HepG2 (cell line): ENCODE results near the gene ESPN. TPM values are rescaled to one million over a fixed set of nuclear protein-coding genes. Genes with fewer than 3 reads are reported as not detected.

Experiments used
- BHLHE40 ChIP-seq: IDR thresholded peaks from 2 replicates; pipeline ENCODE4 v1.6.1; 2011; ENCODE audit warnings: low read length, improper control_type of control experiment
- SCMH1 ChIP-seq: sonication (generic); formaldehyde crosslinking; IDR thresholded peaks from 2 replicates; pipeline ENCODE4 v1.9.0; 2021; ENCODE audit warnings: missing genetic modification reagents, mild to moderate bottlenecking, borderline replicate concordance
- ZNF460 ChIP-seq: sonication (generic); formaldehyde crosslinking; IDR thresholded peaks from 2 replicates; pipeline ENCODE4 v1.5.1; 2020; ENCODE audit warnings: missing genetic modification reagents, mild to moderate bottlenecking, borderline replicate concordance
- ZNF7 ChIP-seq: IDR thresholded peaks from 2 replicates; pipeline ENCODE4 v1.6.1; 2016; ENCODE audit warnings: missing biosample characterization, missing genetic modification reagents
- ZNF720 ChIP-seq: sonication (generic); formaldehyde crosslinking; IDR thresholded peaks from 2 replicates; pipeline ENCODE4 v1.4.0; 2020; ENCODE audit warnings: missing genetic modification reagents
- ZNF761 ChIP-seq: sonication (generic); formaldehyde crosslinking; conservative IDR thresholded peaks from 2 replicates; pipeline ENCODE4 v1.4.0; 2020; ENCODE audit warnings: mild to moderate bottlenecking, missing genetic modification reagents
- ZNF781 ChIP-seq: sonication (generic); formaldehyde crosslinking; IDR thresholded peaks from 2 replicates; pipeline ENCODE4 v1.5.1; 2020; ENCODE audit warnings: borderline replicate concordance, mild to moderate bottlenecking, missing genetic modification reagents; ENCODE audit errors: not compliant biosample characterization
- ZSCAN20 ChIP-seq: sonication (generic); formaldehyde crosslinking; IDR thresholded peaks from 2 replicates; pipeline ENCODE4 v1.4.0; 2020; ENCODE audit warnings: missing genetic modification reagents, mild to moderate bottlenecking, borderline replicate concordance
- polyA plus RNA-seq, 8 experiments: library from polyadenylated mRNA; depleted of rRNA in 3 of 8; stranded (reverse) in 7 of 8; unstranded in 1 of 8; fragments of >200 nt; fragmentation: Illumina TruSeq in 4 of 8; extraction: Trizol in 4 of 8; gene quantifications; 2 replicates each; pipeline versions ENCODE4 v1.2.1 to v1.2.3, GENCODE V29; 2011 to 2016; ENCODE audit warnings: low read depth in 4 of 8, missing spikeins in 1 of 8, mixed read lengths in 1 of 8; ENCODE audit not compliant: insufficient read depth in 1 of 8
- total RNA-seq, 5 experiments: library from RNA; depleted of rRNA; stranded (reverse); fragments of >200 nt; fragmentation: Illumina TruSeq; extraction: Trizol; gene quantifications; 2 replicates each; pipeline ENCODE4 v1.2.3, GENCODE V29; 2016; ENCODE audit warnings: low read depth in 1 of 5
- TF ChIP-seq, protein P1 (sequence below): IDR thresholded peaks from 2 replicates; pipeline ENCODE4 v1.6.1; 2016; ENCODE audit warnings: low read depth, missing genetic modification reagents, missing compliant biosample characterization
- TF ChIP-seq, protein P2 (sequence below): sonication (generic); formaldehyde crosslinking; IDR thresholded peaks from 2 replicates; pipeline ENCODE4 v1.5.1; 2020; ENCODE audit warnings: mild to moderate bottlenecking, missing genetic modification reagents, moderate library complexity
- TF ChIP-seq, protein P3 (sequence below): sonication (generic); formaldehyde crosslinking; IDR thresholded peaks from 2 replicates; pipeline ENCODE4 v1.5.1; 2020; ENCODE audit warnings: missing genetic modification reagents, mild to moderate bottlenecking, borderline replicate concordance
- TF ChIP-seq, protein P4 (sequence below): sonication (generic); formaldehyde crosslinking; IDR thresholded peaks from 2 replicates; pipeline ENCODE4 v1.5.0; 2020; ENCODE audit warnings: mild to moderate bottlenecking, missing genetic modification reagents, moderate library complexity
- TF ChIP-seq, protein P5 (sequence below): sonication (generic); formaldehyde crosslinking; IDR thresholded peaks from 2 replicates; pipeline ENCODE4 v1.4.0; 2020; ENCODE audit warnings: missing genetic modification reagents, borderline replicate concordance

The ESPN gene
- total and polyA plus RNA-seq, 2 of the 13 experiments (the other 11 are each of a cell fraction or from before 2014, with no cell fraction given), result 48.6 to 54.2 TPM

DNA sequence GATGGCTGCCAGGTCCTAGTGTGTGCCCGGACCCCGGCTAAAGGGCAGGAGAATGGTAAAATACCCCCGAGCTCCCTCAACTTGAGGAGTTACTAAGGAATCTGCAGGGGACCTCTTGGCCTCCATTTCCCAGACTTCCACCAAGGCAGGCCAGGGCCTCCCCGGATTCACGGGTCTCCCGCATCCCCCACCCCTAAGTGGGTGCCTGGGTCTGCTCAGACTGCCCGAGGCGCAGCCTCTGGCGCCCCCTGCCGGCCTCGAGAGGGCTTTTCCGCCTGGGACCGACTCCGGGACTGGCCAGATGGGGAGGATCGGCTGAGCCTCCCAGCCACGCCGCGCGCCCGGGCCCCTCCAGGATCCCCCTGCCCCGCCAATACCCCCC is 65.2 kb downstream of the ESPN start (continued):
- TF ChIP-seq, protein P1, sequence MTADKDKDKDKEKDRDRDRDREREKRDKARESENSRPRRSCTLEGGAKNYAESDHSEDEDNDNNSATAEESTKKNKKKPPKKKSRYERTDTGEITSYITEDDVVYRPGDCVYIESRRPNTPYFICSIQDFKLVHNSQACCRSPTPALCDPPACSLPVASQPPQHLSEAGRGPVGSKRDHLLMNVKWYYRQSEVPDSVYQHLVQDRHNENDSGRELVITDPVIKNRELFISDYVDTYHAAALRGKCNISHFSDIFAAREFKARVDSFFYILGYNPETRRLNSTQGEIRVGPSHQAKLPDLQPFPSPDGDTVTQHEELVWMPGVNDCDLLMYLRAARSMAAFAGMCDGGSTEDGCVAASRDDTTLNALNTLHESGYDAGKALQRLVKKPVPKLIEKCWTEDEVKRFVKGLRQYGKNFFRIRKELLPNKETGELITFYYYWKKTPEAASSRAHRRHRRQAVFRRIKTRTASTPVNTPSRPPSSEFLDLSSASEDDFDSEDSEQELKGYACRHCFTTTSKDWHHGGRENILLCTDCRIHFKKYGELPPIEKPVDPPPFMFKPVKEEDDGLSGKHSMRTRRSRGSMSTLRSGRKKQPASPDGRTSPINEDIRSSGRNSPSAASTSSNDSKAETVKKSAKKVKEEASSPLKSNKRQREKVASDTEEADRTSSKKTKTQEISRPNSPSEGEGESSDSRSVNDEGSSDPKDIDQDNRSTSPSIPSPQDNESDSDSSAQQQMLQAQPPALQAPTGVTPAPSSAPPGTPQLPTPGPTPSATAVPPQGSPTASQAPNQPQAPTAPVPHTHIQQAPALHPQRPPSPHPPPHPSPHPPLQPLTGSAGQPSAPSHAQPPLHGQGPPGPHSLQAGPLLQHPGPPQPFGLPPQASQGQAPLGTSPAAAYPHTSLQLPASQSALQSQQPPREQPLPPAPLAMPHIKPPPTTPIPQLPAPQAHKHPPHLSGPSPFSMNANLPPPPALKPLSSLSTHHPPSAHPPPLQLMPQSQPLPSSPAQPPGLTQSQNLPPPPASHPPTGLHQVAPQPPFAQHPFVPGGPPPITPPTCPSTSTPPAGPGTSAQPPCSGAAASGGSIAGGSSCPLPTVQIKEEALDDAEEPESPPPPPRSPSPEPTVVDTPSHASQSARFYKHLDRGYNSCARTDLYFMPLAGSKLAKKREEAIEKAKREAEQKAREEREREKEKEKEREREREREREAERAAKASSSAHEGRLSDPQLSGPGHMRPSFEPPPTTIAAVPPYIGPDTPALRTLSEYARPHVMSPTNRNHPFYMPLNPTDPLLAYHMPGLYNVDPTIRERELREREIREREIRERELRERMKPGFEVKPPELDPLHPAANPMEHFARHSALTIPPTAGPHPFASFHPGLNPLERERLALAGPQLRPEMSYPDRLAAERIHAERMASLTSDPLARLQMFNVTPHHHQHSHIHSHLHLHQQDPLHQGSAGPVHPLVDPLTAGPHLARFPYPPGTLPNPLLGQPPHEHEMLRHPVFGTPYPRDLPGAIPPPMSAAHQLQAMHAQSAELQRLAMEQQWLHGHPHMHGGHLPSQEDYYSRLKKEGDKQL (CRISPR knock-in tag), result no peak
- TF ChIP-seq, protein P2, sequence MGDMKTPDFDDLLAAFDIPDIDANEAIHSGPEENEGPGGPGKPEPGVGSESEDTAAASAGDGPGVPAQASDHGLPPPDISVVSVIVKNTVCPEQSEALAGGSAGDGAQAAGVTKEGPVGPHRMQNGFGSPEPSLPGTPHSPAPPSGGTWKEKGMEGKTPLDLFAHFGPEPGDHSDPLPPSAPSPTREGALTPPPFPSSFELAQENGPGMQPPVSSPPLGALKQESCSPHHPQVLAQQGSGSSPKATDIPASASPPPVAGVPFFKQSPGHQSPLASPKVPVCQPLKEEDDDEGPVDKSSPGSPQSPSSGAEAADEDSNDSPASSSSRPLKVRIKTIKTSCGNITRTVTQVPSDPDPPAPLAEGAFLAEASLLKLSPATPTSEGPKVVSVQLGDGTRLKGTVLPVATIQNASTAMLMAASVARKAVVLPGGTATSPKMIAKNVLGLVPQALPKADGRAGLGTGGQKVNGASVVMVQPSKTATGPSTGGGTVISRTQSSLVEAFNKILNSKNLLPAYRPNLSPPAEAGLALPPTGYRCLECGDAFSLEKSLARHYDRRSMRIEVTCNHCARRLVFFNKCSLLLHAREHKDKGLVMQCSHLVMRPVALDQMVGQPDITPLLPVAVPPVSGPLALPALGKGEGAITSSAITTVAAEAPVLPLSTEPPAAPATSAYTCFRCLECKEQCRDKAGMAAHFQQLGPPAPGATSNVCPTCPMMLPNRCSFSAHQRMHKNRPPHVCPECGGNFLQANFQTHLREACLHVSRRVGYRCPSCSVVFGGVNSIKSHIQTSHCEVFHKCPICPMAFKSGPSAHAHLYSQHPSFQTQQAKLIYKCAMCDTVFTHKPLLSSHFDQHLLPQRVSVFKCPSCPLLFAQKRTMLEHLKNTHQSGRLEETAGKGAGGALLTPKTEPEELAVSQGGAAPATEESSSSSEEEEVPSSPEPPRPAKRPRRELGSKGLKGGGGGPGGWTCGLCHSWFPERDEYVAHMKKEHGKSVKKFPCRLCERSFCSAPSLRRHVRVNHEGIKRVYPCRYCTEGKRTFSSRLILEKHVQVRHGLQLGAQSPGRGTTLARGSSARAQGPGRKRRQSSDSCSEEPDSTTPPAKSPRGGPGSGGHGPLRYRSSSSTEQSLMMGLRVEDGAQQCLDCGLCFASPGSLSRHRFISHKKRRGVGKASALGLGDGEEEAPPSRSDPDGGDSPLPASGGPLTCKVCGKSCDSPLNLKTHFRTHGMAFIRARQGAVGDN, result no peak
- TF ChIP-seq, protein P3, sequence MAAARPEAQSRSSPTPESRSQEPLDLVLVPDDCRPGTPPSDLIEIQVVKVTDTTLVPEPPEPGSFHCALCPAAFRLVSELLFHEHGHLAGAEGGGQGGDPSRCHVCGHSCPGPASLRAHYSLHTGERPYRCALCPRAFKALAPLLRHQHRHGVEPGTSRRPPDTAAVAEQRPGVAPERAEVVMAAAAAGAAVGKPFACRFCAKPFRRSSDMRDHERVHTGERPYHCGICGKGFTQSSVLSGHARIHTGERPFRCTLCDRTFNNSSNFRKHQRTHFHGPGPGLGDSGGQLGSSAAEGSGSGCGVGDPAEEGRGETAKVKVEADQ (CRISPR knock-in tag), result no peak
- no peak for TF ChIP-seq ZNF720
- no peak for TF ChIP-seq ZNF460 (CRISPR knock-in tag)
- TF ChIP-seq, protein P4, sequence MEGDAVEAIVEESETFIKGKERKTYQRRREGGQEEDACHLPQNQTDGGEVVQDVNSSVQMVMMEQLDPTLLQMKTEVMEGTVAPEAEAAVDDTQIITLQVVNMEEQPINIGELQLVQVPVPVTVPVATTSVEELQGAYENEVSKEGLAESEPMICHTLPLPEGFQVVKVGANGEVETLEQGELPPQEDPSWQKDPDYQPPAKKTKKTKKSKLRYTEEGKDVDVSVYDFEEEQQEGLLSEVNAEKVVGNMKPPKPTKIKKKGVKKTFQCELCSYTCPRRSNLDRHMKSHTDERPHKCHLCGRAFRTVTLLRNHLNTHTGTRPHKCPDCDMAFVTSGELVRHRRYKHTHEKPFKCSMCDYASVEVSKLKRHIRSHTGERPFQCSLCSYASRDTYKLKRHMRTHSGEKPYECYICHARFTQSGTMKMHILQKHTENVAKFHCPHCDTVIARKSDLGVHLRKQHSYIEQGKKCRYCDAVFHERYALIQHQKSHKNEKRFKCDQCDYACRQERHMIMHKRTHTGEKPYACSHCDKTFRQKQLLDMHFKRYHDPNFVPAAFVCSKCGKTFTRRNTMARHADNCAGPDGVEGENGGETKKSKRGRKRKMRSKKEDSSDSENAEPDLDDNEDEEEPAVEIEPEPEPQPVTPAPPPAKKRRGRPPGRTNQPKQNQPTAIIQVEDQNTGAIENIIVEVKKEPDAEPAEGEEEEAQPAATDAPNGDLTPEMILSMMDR (CRISPR knock-in tag), result peak; percentile 92
- 0 out of 2 replicates have a peak, but pooled peaks have one; percentile 15 for TF ChIP-seq ZSCAN20 (CRISPR knock-in tag)
- no peak for TF ChIP-seq ZNF781 (CRISPR knock-in tag)
- TF ChIP-seq ZNF7, result no peak
- TF ChIP-seq SCMH1 (CRISPR knock-in tag), result no peak
- TF ChIP-seq BHLHE40, result 0 out of 2 replicates have a peak, but pooled peaks have one; percentile 8
- TF ChIP-seq, protein P5, sequence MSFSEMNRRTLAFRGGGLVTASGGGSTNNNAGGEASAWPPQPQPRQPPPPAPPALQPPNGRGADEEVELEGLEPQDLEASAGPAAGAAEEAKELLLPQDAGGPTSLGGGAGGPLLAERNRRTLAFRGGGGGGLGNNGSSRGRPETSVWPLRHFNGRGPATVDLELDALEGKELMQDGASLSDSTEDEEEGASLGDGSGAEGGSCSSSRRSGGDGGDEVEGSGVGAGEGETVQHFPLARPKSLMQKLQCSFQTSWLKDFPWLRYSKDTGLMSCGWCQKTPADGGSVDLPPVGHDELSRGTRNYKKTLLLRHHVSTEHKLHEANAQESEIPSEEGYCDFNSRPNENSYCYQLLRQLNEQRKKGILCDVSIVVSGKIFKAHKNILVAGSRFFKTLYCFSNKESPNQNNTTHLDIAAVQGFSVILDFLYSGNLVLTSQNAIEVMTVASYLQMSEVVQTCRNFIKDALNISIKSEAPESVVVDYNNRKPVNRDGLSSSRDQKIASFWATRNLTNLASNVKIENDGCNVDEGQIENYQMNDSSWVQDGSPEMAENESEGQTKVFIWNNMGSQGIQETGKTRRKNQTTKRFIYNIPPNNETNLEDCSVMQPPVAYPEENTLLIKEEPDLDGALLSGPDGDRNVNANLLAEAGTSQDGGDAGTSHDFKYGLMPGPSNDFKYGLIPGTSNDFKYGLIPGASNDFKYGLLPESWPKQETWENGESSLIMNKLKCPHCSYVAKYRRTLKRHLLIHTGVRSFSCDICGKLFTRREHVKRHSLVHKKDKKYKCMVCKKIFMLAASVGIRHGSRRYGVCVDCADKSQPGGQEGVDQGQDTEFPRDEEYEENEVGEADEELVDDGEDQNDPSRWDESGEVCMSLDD, result no peak
- 0 out of 2 replicates have a peak, but pooled peaks have one; percentile 61 for TF ChIP-seq ZNF761
